HG03442 (cell line): ENCODE results near the gene ABCB9.

Source experiments
- ATAC-seq: cut with Tn5 transposase; IDR thresholded peaks from one replicate; pipeline ENCODE4 v1.9.1; 2021; ENCODE audit warnings: mild to moderate bottlenecking, moderate library complexity; ENCODE audit not compliant: unreplicated experiment

ABCB9 gene

GRCh38 chr12:122884091-122884826 lies 82.0 kb downstream of the ABCB9 start:
- no peak for ATAC-seq

DNA sequence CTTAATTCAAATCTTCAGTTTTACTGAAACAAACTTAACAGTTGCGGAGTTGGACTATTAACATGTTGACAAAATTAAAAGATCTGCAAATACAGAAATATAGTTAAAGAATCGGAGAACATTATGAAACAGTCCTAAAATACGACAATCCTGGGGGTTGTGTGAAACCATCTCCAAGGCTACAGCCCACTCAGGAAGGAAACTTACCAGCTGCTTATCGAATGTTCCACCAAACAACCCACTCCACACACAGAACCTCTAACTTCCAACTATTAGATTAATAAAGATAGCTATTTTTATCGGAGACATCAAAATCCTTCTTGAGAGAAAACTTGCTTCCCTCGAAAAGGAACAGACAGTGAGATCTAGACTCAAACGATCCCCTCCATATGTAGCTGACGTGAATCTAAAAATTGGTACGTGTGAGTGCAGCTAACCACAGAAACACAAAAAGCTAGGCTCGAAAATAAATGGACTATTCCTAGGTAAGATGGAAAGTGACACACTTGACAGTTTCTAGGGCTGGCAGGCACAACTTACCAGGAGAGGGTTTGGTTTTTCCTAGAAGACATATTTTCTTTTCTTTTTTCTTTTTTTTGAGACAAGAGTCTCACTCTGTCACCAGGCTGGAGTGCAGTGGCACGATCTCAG lies 83.2 kb downstream of the ABCB9 start:
- no peak for ATAC-seq

- ATAC-seq, result no peak
These were observed 85.6 kb downstream of the ABCB9 start for GRCh38 chr12:122880668-122881067.

DNA sequence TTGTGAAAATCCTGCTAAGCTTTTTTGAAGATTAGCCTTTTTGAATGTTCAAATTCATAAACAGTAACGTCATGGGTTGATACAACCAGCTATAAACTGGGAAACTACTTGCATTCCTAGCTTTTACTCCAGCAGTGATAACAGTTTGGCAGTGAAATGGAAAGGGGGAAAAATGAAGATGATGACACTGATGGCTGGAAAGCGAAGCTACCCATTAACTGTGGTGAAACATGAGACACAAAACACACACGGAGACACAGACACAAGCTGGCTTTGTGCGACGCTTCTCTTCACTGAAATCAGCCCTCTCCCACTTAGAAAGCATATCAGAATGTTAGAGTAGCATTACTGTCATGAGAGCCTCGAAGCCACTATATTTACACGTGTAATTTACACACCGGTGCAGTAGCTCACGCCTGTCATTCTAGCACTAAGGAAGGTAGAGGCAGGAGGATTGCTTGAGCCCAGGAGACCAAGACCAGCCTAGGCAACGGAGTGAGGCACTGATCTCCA lies 86.1 kb downstream of the ABCB9 start:
- ATAC-seq, result no peak
